Thoracic aorta (tissue), 2 donors: Measurements from ENCODE around the gene UBA52. TPM values are rescaled to one million over a fixed set of nuclear protein-coding genes. Genes with fewer than 3 reads are reported as not detected.

Experiments
- ATAC-seq: fragments of 150-250 bp; one replicate; pipeline ENCODE4 v1.8.0; 2017; ENCODE audit warnings: low read depth; ENCODE audit not compliant: insufficient number of reproducible peaks, low FRiP score
- DNase-seq: peaks from one replicate; pipeline ENCODE4 v3.0.0-alpha.2; 2020; ENCODE audit warnings: low spot score
- H3K27ac ChIP-seq, 2 donors: fragments of 200-600 bp; sonication (generic); 1 replicate in 1 of 2; 2 replicates in 1 of 2; pipeline ENCODE4 v1.5.1; 2016; ENCODE audit warnings: mild to moderate bottlenecking in 2 of 2, moderate library complexity in 2 of 2
- H3K27me3 ChIP-seq: fragments of 200-600 bp; sonication (generic); replicated peaks from 2 replicates; pipeline ENCODE4 v1.6.0; 2016; ENCODE audit warnings: mild to moderate bottlenecking; ENCODE audit not compliant: insufficient read depth
- H3K36me3 ChIP-seq: fragments of 200-600 bp; sonication (generic); one replicate; pipeline ENCODE4 v1.5.1; 2016
- H3K4me1 ChIP-seq, 2 donors: fragments of 200-600 bp; sonication (generic); 1 replicate in 1 of 2; 2 replicates in 1 of 2; pipeline versions ENCODE4 v1.5.1 to v1.6.0; 2016; ENCODE audit warnings: low read depth in 2 of 2, mild to moderate bottlenecking in 1 of 2; ENCODE audit not compliant: control insufficient read depth in 1 of 2
- H3K4me3 ChIP-seq: fragments of 200-600 bp; sonication (generic); 2 replicates; pipeline ENCODE4 v1.5.1; 2016; ENCODE audit warnings: mild to moderate bottlenecking
- H3K9me3 ChIP-seq: fragments of 200-600 bp; sonication (generic); 2 replicates; pipeline ENCODE4 v1.5.1; 2016
- total RNA-seq, 2 donors: library from RNA; depleted of rRNA; stranded (reverse); fragments of >200 nt; gene quantifications; one replicate each; pipeline versions ENCODE4 v1.1.0 to v1.2.3, GENCODE V29; 2016
- TF ChIP-seq, protein P1 (sequence below): fragments of 200-600 bp; sonication (generic); IDR thresholded peaks from one replicate; pipeline ENCODE4 v1.5.1; 2019; ENCODE audit warnings: antibody characterized with exemption

The UBA52 gene
- total RNA-seq, 2 donors from 2014 or later, result 306 to 438 TPM

DNA sequence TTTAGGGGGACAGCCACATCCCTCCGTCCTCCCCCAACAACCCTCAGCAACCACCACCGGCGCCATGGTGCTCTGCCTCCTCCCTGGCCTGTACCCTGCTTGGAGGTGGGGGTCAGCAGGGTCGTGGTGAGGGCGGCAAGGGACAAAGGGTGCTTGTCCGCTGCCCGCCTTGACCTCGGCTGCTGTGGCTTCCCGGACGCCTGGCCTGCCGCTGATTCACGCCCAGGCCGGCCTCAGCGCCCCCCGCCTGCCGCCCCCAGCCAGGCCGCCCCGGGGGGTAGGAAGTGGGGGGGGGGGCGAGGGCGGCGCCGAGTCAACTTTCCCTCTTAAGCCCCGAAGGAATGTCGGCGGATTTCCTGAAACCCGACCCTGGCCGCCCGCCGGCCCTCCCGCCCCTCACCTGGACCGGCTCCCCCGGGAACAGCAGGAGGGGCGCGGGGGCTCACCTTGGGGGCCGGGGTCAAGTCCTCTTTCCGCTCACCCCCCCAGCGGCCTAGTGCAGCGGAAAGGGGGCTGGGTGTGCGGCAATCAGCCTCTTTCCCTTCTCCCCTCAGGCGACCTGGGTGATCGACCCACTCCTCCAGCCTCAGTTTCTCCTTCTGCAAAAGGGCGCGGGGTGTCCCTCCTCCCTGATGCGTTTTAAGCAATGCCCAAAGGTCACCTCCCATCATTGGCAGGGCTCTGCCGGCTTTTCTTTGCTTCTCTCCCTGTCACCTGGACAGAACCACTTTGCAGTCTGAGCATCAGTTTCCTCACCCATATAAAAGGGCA lies 39.1 kb downstream of the UBA52 start:
- Histone ChIP-seq H3K27ac (no peak overlapping the region), H3K4me3 (no peak overlapping the region), H3K27me3 (peaks cover 53% of the 10 kb centered on the region), H3K4me1 (peaks cover 17 to 36% of the 10 kb centered on the region in 2 donors), H3K9me3 (no peaks in the 10 kb centered on the region), H3K36me3 (no peaks in the 10 kb centered on the region)
- TF ChIP-seq, protein P1, sequence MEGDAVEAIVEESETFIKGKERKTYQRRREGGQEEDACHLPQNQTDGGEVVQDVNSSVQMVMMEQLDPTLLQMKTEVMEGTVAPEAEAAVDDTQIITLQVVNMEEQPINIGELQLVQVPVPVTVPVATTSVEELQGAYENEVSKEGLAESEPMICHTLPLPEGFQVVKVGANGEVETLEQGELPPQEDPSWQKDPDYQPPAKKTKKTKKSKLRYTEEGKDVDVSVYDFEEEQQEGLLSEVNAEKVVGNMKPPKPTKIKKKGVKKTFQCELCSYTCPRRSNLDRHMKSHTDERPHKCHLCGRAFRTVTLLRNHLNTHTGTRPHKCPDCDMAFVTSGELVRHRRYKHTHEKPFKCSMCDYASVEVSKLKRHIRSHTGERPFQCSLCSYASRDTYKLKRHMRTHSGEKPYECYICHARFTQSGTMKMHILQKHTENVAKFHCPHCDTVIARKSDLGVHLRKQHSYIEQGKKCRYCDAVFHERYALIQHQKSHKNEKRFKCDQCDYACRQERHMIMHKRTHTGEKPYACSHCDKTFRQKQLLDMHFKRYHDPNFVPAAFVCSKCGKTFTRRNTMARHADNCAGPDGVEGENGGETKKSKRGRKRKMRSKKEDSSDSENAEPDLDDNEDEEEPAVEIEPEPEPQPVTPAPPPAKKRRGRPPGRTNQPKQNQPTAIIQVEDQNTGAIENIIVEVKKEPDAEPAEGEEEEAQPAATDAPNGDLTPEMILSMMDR, result no peak
- no peak for ATAC-seq
- no peak for DNase-seq

DNA sequence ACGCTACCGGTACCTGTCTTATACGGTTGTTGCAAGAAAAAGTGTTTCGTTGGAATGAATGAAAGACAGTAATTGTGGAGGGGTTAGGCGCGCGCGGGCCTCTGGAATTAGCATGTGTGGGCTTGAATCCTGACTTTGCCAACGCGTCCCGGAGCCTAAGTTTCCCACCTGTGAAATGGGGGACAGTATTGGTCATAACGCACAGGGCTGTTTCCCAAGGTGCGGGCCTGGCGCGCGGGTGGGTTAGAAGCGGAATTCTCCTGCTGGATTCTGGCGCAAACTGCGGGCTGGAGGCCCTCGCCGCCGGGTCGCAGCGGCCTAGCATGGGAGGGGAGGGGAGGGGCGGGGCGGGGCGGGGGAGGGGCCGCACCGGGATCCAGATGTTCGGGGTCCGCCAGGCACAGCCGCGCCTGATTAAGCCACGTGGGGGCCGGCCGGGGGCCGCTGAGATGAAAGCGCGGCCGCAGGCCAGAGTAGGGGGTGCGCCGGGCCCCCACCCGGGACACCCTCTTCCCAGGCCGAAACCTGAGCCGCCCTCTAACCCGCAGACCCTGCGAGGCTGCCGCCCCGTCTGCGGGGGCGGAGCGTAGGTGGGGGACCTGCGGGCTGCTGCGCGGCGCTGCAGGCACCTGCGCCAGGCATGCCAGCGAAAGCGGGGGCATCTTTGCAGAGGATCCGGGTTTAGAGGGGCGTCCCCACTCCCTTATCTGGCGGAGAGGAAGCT lies 39.8 kb downstream of the UBA52 start:
- Histone ChIP-seq H3K36me3 (no peaks in the 10 kb centered on the region), H3K27ac (no peak overlapping the region), H3K4me3 (peak overlapping the region; percentile 75), H3K9me3 (no peaks in the 10 kb centered on the region), H3K4me1 (peaks cover 17 to 30% of the 10 kb centered on the region in 2 donors), H3K27me3 (peaks cover 53% of the 10 kb centered on the region)
- TF ChIP-seq, protein P1, result no peak
- DNase-seq (no peak), ATAC-seq (no peak)

DNA sequence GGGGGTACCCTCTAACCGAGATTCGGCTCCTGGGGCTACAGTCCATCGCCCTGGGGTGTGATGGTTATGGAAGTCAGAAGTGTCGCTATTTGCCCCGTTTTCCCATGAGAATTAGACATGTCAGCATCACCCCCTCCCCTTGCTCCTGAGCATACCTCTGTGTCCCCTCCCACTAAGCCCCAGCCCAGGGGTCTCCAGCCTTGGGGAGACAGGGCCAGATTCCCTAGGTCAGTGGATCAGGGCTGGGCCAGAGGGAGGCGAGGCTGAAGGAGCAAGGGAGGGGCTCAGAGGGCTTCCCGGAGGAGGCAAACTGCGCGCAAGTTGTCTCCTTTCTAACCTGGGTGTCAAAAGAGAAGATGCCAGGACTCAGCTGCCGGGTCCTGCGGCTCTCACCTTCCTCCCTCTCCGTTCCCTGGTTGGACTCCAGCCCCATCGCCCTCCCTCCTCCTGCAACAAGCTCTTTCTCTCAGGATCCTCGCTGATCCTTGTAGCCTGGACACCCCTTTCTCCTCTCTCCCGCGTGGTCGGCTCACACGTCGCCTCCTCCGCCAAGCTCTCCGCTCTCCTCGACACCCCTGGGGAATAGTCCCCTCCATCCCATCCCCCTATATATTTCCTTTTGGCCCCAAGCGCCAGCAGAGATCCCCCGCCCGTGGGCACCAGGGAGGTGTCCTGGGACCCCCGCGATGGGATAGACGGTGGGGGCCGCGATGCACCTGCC lies 40.6 kb downstream of the UBA52 start:
- TF ChIP-seq, protein P1, result no peak
- peaks cover 53% of the 10 kb centered on the region for H3K27me3 ChIP-seq
- H3K9me3 ChIP-seq, result no peaks in the 10 kb centered on the region
- H3K4me3 ChIP-seq, result peak overlapping the region; percentile 75
- no peak overlapping the region for H3K27ac ChIP-seq
- no peaks in the 10 kb centered on the region for H3K36me3 ChIP-seq
- H3K4me1 ChIP-seq, result peaks cover 16 to 26% of the 10 kb centered on the region in 2 donors
- ATAC-seq (no peak), DNase-seq (no peak)

DNA sequence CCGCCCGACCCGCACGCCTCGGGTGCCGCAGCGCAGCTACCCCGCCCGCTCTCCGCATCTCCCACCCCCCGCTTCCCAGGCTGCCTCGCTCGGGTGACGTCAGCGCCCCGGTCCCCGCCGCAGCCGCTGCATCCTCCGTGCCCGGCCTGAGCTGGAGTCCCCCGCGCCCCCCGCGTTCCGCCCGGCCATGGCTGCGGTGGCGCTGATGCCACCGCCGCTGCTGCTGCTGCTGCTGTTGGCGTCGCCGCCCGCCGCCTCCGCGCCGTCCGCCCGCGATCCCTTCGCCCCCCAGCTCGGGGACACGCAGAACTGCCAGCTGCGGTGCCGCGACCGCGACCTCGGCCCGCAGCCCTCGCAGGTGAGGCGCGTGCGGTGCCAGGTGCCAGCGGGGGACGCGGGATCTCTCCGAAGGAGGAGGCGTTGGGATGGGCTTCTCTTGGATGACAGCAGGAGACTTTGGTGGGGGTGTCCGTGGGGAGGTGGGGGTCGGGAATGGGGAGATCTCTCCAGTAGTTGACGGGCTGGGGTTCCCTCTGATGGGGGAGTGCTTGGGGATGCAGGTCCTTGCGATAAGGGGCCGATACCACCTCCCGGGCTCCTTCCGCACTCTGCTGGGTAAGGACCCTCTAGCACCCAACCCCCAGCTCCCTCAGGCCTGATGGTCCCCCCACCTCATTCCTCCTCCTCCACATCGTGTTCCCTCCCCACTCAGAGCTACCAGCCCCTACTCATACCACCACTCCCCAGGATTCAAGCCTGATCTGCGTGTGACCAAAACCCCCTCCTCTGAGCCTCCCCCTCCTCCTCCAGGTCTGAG lies 41.3 kb downstream of the UBA52 start, which contains the start of gene TMEM59L:
TMEM59L (plus strand) TSS at position 99 of the 817 bp plus-strand sequence; CDS start at position 188, 89 bp downstream.
- Histone ChIP-seq H3K36me3 (no peaks in the 10 kb centered on the region), H3K27ac (no peak within 1 kb of the TSS), H3K9me3 (no peaks in the 10 kb centered on the region), H3K4me3 (peak within 1 kb of the TSS; percentile 75), H3K27me3 (peaks cover 45% of the 10 kb centered on the region), H3K4me1 (peaks cover 13 to 18% of the 10 kb centered on the region in 2 donors)
- TF ChIP-seq, protein P1, result no peak
- DNase-seq (no peak), ATAC-seq (no peak)
